AG20443 (cell line): ENCODE measurements around the gene TMBIM6.
"Not testable (repeated sequence)": the region's sequence is repeated elsewhere in the genome, so short reads cannot be mapped to it uniquely, and the experiment has no call there.

Experiments used
- DNase-seq: peaks from one replicate; pipeline ENCODE4 v3.0.0; 2012; ENCODE audit warnings: low spot score, mixed read lengths

Gene TMBIM6

DNA sequence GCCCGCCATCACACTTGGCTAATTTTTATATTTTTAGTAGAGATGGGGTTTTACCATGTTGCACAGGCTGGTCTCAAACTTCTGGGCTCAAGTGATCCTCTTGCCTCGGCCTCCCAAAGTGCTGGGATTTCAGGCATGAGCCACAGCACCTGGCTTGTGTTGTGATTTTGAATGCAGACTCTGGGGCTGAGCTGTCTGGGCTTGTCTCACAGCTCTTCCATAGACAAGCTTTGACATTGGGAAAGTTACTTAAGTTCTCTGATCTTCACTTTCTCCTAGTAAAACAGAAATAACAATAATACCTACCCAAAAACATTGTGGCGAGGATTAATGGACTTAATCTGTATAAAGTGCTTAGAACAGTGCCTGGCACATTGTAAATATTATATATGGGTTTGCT is 36.0 kb downstream of the TMBIM6 start:
- DNase-seq = no peak

GRCh38 chr12:49777800-49778748 is 36.7 kb downstream of the TMBIM6 start:
- peak; percentile 72 for DNase-seq

- DNase-seq = no peak
Observed at GRCh38 chr12:49779581-49779980, 38.2 kb downstream of the TMBIM6 start.

GRCh38 chr12:49780914-49781313 is 39.6 kb downstream of the TMBIM6 start:
- not testable (repeated sequence) for DNase-seq

DNA sequence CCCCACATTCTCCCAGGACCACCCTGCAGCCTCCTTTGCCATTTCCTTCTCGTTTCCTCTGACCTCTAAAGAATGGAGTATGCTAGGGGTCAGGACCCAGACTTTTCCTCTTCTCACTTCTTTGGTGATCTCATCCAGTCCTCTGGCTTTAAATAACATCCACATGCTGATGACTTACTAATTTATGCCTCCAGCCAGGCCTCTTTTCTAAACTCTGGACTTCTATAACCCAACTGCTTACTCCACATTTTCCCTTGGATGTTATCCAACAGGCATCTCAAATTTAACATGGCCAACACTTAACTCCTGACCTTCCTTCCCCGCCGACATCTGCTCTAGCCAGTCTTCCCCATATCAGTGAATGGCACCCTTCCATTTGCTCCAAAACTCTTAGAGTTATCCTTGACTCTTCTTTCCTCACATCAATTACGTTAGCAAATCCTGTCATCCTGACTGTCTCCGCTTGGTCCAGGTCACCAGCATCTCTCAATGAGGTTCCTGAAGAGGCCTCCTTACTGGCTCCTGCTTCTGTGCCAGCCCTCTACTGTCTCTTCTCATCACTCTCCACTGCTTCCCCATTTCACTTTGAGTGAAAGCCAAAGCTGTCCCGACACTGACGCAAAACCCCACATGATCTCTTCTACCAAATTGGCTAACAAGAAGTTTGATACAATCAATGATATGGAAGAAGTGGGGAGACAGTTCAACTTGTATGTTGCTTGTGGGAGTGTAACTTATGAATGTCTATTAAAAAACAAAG is 42.7 kb downstream of the TMBIM6 start:
- DNase-seq = peak; percentile 61

- no peak for DNase-seq
Observed at GRCh38 chr12:49784756-49785409, 43.5 kb downstream of the TMBIM6 start.

DNA sequence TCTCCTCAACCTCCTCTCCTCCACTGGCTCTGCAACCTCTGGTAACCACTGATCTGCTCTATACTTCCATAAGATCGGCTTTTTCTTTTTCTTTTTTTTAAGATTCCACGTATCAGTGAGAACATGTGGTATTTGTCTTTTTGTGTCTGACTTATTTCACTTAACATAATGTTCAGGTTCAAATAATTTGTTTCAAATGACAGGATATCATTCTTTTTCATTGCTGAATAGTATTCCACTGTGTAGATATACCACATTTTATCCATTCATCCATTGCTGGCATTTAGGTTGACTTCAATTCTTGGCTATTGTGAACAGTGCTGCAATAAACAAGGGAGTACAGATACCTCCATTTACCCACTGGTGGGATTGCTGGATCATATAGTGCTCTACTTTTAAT is 46.3 kb downstream of the TMBIM6 start:
- no peak for DNase-seq

DNA sequence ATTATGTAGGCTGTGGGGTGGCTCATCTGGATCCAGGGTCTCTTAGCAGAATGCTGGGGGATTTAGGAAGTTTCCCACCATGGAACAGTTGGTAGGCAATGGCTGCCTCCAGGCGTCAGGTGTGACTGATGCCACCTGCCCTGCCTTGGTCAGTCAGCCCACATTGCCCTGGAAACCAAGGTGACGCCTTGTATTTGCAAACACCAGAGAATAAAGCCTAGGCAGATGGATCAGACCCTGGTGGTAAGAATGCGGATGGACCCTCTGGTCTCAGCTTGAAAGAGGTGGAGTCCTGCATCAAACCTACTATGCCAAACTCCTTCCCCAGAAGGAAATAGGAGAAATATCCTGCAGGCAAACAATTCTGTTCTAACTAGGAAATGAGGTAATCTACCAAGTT is 48.6 kb downstream of the TMBIM6 start:
- no peak for DNase-seq

- no peak for DNase-seq
Observed at GRCh38 chr12:49790741-49791555, 49.6 kb downstream of the TMBIM6 start.

- DNase-seq = no peak
Observed at GRCh38 chr12:49791700-49792099, 50.3 kb downstream of the TMBIM6 start.

GRCh38 chr12:49792181-49792970 is 51.0 kb downstream of the TMBIM6 start:
- DNase-seq = no peak

DNA sequence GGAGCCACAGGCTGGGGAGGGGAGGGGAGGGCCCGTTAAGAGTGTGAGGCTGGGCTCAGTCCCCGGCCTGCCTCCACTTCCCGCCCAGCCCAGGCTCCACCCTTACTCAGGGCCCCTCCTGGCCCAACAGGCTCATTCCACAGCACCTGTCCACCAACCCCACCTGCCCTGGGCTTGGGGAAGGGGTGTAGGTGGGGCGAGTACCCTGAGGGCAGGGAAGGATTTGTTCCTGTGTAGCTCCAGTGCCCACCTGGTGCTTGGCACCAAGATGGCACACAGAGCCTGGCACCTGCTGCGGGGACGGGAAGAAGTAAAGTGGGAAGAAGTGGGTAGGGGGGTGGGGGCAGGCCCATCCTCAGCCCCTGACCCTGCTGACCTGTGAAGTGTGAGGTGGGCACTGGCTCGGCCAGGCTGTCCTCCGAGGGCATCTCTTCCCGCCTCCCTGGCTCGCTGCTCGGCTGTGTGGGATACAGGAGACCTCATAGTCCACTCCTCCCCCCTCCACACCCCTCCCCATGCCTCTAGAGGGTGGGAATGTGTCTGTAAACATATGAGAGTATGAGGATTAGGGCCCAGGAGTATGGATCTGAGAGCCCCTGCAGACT is 51.7 kb downstream of the TMBIM6 start:
- DNase-seq = no peak

DNA sequence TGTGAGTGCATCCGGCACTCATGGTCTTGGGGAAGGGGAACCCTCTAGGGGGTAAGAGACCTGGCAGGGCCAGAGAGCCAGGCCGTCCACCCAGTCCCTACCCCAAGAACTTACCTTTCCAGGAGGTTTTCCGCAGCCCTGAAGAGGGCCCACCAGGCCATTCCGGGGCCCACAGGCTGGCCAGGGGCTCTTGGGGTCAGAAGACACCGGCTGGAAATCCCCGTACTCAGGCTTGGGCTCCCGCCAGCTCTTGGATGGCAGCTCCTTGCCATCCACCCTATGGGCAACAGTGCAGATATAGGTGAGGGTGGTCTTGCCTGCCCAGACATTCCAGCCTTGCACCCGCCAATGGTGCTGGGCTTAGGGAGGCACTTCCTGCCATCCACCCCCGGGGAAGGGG is 52.3 kb downstream of the TMBIM6 start:
- DNase-seq = no peak

- DNase-seq = no peak
Observed at GRCh38 chr12:49794021-49794420, 52.7 kb downstream of the TMBIM6 start.

DNA sequence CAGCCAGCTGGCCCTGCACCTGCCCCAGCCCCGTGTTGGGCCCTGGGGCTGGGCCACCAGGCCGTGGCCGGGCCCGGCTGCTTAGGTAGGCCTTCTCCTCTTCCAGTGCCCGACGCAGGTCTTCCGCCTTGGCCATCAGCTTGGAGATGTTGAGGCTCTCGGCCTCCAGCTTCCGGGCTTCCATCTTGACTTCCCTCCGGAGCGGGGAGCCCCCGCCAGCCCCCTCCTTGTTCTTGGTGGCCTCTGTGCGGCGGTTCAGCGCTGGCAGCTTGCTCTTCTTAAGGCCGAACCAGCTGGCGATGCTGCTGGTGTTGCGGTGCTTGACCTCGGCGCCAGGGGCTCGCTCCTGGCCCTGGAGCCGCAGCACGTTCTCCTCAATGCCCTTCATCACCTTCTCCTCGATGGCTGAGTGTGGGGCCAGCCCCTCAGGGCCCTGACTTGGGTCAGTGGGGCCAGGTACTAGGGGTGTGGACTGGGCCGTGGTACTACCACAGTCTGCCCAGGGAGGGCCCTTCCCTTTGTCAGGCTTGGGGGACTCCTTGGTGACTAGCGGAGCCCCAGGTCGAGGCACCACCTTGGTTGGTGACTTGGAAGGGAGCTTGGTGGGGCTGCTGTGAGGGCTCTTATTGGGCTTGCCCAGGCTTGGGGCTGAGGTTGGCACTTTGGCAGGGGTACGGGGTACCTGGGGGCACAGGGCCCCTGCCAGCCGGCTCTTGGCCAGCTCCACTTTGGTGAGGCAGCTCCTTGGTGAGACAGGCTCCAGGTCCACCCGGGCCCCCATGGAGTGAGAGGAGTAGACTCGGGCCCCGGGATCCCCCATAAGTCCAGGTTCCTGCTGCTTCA is 53.7 kb downstream of the TMBIM6 start:
- no peak for DNase-seq

- no peak for DNase-seq
Observed at GRCh38 chr12:49795654-49796105, 54.3 kb downstream of the TMBIM6 start.

DNA sequence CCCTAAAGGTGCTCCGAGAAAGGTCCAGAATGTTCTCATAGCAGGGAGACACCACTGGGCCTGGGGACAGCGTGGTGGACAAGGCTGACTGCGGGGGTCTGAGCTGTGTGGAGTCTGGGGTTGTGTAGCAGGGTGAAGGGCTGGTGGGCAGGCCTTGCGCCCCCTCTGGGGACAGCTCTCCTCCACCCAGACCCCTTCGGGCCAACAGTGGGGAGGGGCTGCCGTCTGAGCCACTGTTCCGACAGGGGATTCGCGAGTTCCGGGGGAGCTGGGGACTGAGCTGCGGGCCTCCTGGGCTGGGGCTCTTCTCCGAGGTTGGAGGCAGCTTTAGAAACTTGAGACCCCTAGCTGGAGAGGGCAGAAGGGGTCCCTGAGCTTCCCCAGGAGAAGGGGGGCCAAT is 54.8 kb downstream of the TMBIM6 start:
- no peak for DNase-seq

- DNase-seq = no peak
Observed at GRCh38 chr12:49796606-49797448, 55.5 kb downstream of the TMBIM6 start.

GRCh38 chr12:49797449-49797776 is 56.1 kb downstream of the TMBIM6 start:
- no peak for DNase-seq
